Measurements from ENCODE around the gene FDX2.

FDX2 gene

GRCh38 chr19:10290357-10290875 is 25.4 kb downstream of the FDX2 start:
- H3K9me3 ChIP-seq: no peaks in the 10 kb centered on the region
- peaks cover 0 to 68% (median 59%) of the 10 kb centered on the region in 4 donors for H3K4me1 ChIP-seq
- peaks cover 6 to 96% of the 10 kb centered on the region in 2 donors for H3K27me3 ChIP-seq
- no peak for DNase-seq
- intact Hi-C loops (cut with DNase I; ENCODE audit: low total_unique reads): no loop called here
- H3K36me3 ChIP-seq: peaks cover 0 to 5% (median 3%) of the 10 kb centered on the region in 3 donors
- no peak overlapping the region for H3K27ac ChIP-seq
- peak overlapping the region in 1 of 2 donors; percentile 40 for H3K4me3 ChIP-seq
- no peak for TF ChIP-seq CTCF (IDR thresholded peaks at IDR 0.05)

GRCh38 chr19:10289836-10290356 is 25.9 kb downstream of the FDX2 start, which contains the start of gene ICAM5:
ICAM5 (plus strand) TSS chr19:10289952; CDS start chr19:10290044, 92 bp downstream.
- no peak for DNase-seq
- Histone ChIP-seq H3K27ac (no peak within 1 kb of the TSS), H3K36me3 (peaks cover 0 to 10% (median 8%) of the 10 kb centered on the region in 3 donors), H3K4me3 (peak within 1 kb of the TSS; percentile 32 to 40), H3K9me3 (no peaks in the 10 kb centered on the region), H3K4me1 (peaks cover 0 to 64% (median 55%) of the 10 kb centered on the region in 4 donors), H3K27me3 (peaks cover 6 to 91% of the 10 kb centered on the region in 2 donors)
- intact Hi-C loops (cut with DNase I; ENCODE audit: low total_unique reads): no loop called here
- TF ChIP-seq CTCF (IDR thresholded peaks at IDR 0.05): no peak

GRCh38 chr19:10289167-10289835 is 26.5 kb downstream of the FDX2 start:
- Histone ChIP-seq H3K36me3 (peaks cover 0 to 16% (median 13%) of the 10 kb centered on the region in 3 donors), H3K4me3 (peak overlapping the region; percentile 15 to 40), H3K27me3 (peaks cover 6 to 91% of the 10 kb centered on the region in 2 donors), H3K9me3 (no peaks in the 10 kb centered on the region), H3K27ac (no peak overlapping the region), H3K4me1 (peaks cover 0 to 64% (median 55%) of the 10 kb centered on the region in 4 donors)
- intact Hi-C loops (cut with DNase I; ENCODE audit: low total_unique reads): no loop called here
- TF ChIP-seq CTCF (IDR thresholded peaks at IDR 0.05): no peak
- no peak for DNase-seq

GRCh38 chr19:10288662-10289166 is 27.1 kb downstream of the FDX2 start:
- Histone ChIP-seq H3K36me3 (peaks cover 0 to 22% (median 19%) of the 10 kb centered on the region in 3 donors), H3K27me3 (peaks cover 6 to 91% of the 10 kb centered on the region in 2 donors), H3K4me1 (peaks cover 0 to 64% (median 55%) of the 10 kb centered on the region in 4 donors), H3K27ac (no peak overlapping the region), H3K9me3 (no peaks in the 10 kb centered on the region), H3K4me3 (peak overlapping the region in 1 of 2 donors; percentile 40)
- intact Hi-C loops (cut with DNase I; ENCODE audit: low total_unique reads): no loop called here
- no peak for TF ChIP-seq CTCF (IDR thresholded peaks at IDR 0.05)
- DNase-seq: no peak

GRCh38 chr19:10286803-10287737 is 28.7 kb downstream of the FDX2 start, which contains the start of gene ICAM4:
ICAM4 (plus strand) TSS chr19:10286955; CDS start chr19:10287013, 58 bp downstream.
- Histone ChIP-seq H3K4me1 (peaks cover 0 to 50% (median 46%) of the 10 kb centered on the region in 4 donors), H3K9me3 (no peaks in the 10 kb centered on the region), H3K4me3 (peak within 1 kb of the TSS in 1 of 2 donors; percentile 27), H3K27me3 (peaks cover 6 to 77% of the 10 kb centered on the region in 2 donors), H3K27ac (no peak within 1 kb of the TSS), H3K36me3 (peaks cover 0 to 23% (median 21%) of the 10 kb centered on the region in 3 donors)
- TF ChIP-seq CTCF (IDR thresholded peaks at IDR 0.05): no peak
- intact Hi-C loops (cut with DNase I; ENCODE audit: low total_unique reads): no loop called here
- DNase-seq: peak in 1 of 2 donors; percentile 54
